A673 (cell line): ENCODE data around the gene AKR1C4.

ENCODE experiments used
- CTCF ChIP-seq: fragments of 300-800, 200-600 bp; sonication (generic); conservative IDR thresholded peaks from 2 replicates; pipeline ENCODE4 v1.5.1; 2017; ENCODE audit warnings: low read depth, mild to moderate bottlenecking, antibody characterized with exemption, low read length, moderate library complexity, mixed read lengths
- EZH2 ChIP-seq: fragments of 200-600 bp; sonication (generic); IDR thresholded peaks from 2 replicates; pipeline ENCODE4 v1.6.1; 2017; ENCODE audit warnings: borderline replicate concordance, low read depth, mild to moderate bottlenecking, mixed read lengths, antibody characterized with exemption, low read length; ENCODE audit not compliant: poor library complexity, severe bottlenecking

DNA sequence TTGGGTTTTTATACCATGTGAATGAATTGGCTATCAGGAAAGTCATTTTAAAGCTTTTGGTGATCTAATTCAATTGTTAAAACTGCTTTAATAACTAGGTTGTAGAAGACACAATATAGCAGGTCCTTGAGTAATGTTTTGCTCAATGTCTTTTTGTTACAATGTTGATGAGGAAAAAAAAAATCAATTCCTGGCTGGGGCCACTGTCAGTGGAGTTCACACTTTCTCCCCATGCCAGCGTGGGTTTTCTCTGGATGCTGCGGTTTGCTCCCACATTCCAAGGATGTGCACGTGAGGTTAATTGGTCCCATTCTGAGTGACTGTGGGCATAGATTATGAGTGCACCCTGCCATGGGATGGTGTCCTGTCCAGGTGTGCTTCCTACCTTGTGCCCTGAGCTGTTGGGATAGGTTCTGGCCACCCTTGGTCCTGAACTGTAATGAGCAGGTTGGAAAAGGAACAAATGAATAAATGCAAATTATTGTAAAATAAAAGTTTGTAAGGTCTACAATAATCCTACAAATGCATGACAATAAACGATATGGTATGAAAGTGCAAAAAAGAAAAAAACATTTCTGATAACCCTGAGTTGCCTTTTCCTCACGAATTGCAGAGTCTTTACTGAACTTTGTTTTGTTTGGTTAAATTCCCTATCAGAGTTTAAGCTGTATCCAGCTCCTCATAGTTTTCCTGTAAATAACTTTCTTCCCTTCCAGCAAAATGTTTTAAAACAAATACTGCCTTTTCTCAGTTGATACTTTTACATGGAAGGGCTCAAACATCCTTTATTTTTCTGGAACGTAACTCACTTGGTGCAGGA lies 62.7 kb downstream of the AKR1C4 start:
- TF ChIP-seq CTCF (no peak), EZH2 (no peak)
